ENCODE results near the gene EPHA5. TPM values are rescaled to one million over a fixed set of nuclear protein-coding genes. Genes with fewer than 3 reads are reported as not detected.

Gene EPHA5
- total RNA-seq, 1 experiment from 2014 or later: 1.9 TPM

DNA sequence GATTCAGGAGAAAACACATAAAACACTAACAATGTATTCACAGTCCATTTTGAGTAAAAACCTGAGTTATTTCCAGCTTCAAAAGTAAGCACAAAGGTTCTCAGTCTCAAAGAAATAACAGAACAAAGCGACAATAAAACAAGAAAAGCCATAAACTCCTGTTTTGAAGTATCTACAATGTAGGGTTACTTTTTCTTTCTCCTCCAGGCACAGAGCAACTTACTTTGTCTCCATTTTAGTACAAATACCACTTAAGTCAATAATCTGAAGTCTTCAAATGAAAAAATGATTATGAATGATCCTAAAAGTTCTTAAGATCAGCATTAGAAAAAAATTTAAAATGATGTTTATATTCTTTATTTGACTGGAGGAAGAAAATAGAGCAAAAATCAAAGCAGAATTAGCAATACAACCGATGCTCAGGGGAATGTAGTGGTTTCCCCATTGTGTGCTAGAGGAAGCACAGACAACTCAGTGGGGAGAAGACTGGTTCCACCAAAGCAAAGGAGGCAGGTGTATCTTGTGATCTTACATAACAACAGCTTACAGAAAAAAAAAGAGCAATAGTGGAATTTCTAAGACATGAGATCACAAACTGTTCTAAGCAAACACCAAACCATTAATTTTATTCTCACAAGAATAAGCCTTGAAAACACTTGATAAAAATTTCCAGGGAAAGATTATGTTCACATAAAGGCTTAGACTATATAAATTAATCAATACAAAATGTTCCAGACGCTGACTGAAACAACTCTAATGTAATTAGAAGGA lies 35.1 kb downstream of the EPHA5 start:
- BruUV-seq (replicated peaks): no TSS peak
- ChIA-PET POLR2A (no interaction called here), CTCF (no interaction called here)
- Histone ChIP-seq H3K9me3 (ENCODE audit: control insufficient read depth, insufficient read depth, low read depth, low read length) (no peaks in the 10 kb centered on the region), H3K36me3 (ENCODE audit: control insufficient read depth, insufficient read depth, low read length) (no peaks in the 10 kb centered on the region), H3K4me3 (ENCODE audit: low read depth in 2 of 2, low read length in 2 of 2) (no peak overlapping the region), H3K27me3 (ENCODE audit: control insufficient read depth, insufficient read depth, low read length) (no peaks in the 10 kb centered on the region), H3K4me1 (ENCODE audit: control insufficient read depth, insufficient read depth, low read length) (no peaks in the 10 kb centered on the region), H3K27ac (ENCODE audit: low read length) (no peak overlapping the region)
- no peak for DNase-seq (ENCODE audit: low read depth, low spot score)
- no peak for ATAC-seq
- intact Hi-C loops (cut with micrococcal nuclease; ENCODE audit: unreplicated experiment): no loop called here
- TF ChIP-seq SIN3A (IDR thresholded peaks at IDR 0.05; ENCODE audit: borderline replicate concordance, insufficient read depth, low read depth, low read length): no peak
- TF ChIP-seq REST (IDR thresholded peaks at IDR 0.05; ENCODE audit: insufficient read depth in 1 of 2, low read depth in 2 of 2, low read length in 1 of 2): no peak
- TF ChIP-seq CTCF (IDR thresholded peaks at IDR 0.05): no peak
- no peak for TF ChIP-seq POLR2AphosphoS5 (IDR thresholded peaks at IDR 0.05; ENCODE audit: low read depth, low read length)
- TF ChIP-seq TCF7L2 (IDR thresholded peaks at IDR 0.05; ENCODE audit: low read depth, low read length): no peak
- in situ Hi-C loops (cut with HindIII; ENCODE audit: low pct_unique_long_range_greater_than_20kb, low sequenced_read_pairs): no loop called here

DNA sequence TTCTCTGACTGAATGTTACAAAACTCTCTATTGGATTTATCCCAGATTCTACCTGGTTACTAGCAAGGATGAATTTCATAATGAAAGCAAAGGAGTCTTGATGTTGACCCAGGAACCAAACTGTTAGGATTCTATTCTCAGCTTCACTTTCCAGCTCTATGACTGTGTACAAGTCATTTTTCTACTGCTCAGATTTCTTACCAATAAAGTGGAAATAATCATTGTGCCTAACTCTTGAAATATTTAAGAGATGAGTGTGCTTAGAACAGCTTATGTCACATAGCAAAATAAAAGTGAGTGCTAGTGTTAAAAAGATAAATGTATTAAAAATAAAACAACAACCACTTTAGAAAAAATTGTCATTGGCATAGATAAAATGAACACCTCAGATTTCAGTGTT lies 45.6 kb downstream of the EPHA5 start:
- intact Hi-C loops (cut with micrococcal nuclease; ENCODE audit: unreplicated experiment) (no loop called here), in situ Hi-C loops (cut with HindIII; ENCODE audit: low pct_unique_long_range_greater_than_20kb, low sequenced_read_pairs) (no loop called here)
- no TSS peak for BruUV-seq (replicated peaks)
- ChIA-PET CTCF (no interaction called here), POLR2A (no interaction called here)
- Histone ChIP-seq H3K4me3 (ENCODE audit: low read depth in 2 of 2, low read length in 2 of 2) (no peak overlapping the region), H3K27me3 (ENCODE audit: control insufficient read depth, insufficient read depth, low read length) (no peaks in the 10 kb centered on the region), H3K27ac (ENCODE audit: low read length) (no peak overlapping the region), H3K36me3 (ENCODE audit: control insufficient read depth, insufficient read depth, low read length) (no peaks in the 10 kb centered on the region), H3K4me1 (ENCODE audit: control insufficient read depth, insufficient read depth, low read length) (no peaks in the 10 kb centered on the region), H3K9me3 (ENCODE audit: control insufficient read depth, insufficient read depth, low read depth, low read length) (no peaks in the 10 kb centered on the region)
- ATAC-seq (no peak), DNase-seq (ENCODE audit: low read depth, low spot score) (no peak)
- TF ChIP-seq CTCF (IDR thresholded peaks at IDR 0.05): no peak
- TF ChIP-seq TCF7L2 (IDR thresholded peaks at IDR 0.05; ENCODE audit: low read depth, low read length): no peak
- TF ChIP-seq REST (IDR thresholded peaks at IDR 0.05; ENCODE audit: insufficient read depth in 1 of 2, low read depth in 2 of 2, low read length in 1 of 2): no peak
- no peak for TF ChIP-seq POLR2AphosphoS5 (IDR thresholded peaks at IDR 0.05; ENCODE audit: low read depth, low read length)
- TF ChIP-seq SIN3A (IDR thresholded peaks at IDR 0.05; ENCODE audit: borderline replicate concordance, insufficient read depth, low read depth, low read length): no peak
